ENCODE results near the gene PDE11A. TPM values are rescaled to one million over a fixed set of nuclear protein-coding genes. Genes with fewer than 3 reads are reported as not detected.

The PDE11A gene
- total RNA-seq, 1 donor from 2014 or later: 0.27 TPM

GRCh38 chr2:177586154-177586553 is 486.4 kb downstream of the PDE11A start:
- no peak for DNase-seq
- Mint-ChIP-seq H3K9me3 (ENCODE audit: unreplicated experiment) (peaks cover 3% of the 10 kb centered on the region), H3K36me3 (ENCODE audit: unreplicated experiment) (no peaks in the 10 kb centered on the region), H3K4me1 (ENCODE audit: low read depth, unreplicated experiment) (peaks cover 15% of the 10 kb centered on the region), H3K27me3 (ENCODE audit: unreplicated experiment) (peaks cover 7% of the 10 kb centered on the region), H3K27ac (ENCODE audit: unreplicated experiment) (peak overlapping the region; percentile 95), H3K4me3 (ENCODE audit: unreplicated experiment) (no peak overlapping the region)
- no peak for TF ChIP-seq CTCF (IDR thresholded peaks at IDR 0.05; ENCODE audit: partially characterized antibody, unreplicated experiment)

GRCh38 chr2:177585234-177585863 is 487.2 kb downstream of the PDE11A start:
- H3K9me3 Mint-ChIP-seq (ENCODE audit: unreplicated experiment): peaks cover 3% of the 10 kb centered on the region
- no peak for TF ChIP-seq CTCF (IDR thresholded peaks at IDR 0.05; ENCODE audit: partially characterized antibody, unreplicated experiment)
- peaks cover 15% of the 10 kb centered on the region for H3K4me1 Mint-ChIP-seq (ENCODE audit: low read depth, unreplicated experiment)
- peak overlapping the region; percentile 95 for H3K27ac Mint-ChIP-seq (ENCODE audit: unreplicated experiment)
- H3K36me3 Mint-ChIP-seq (ENCODE audit: unreplicated experiment): no peaks in the 10 kb centered on the region
- H3K4me3 Mint-ChIP-seq (ENCODE audit: unreplicated experiment): peak overlapping the region; percentile 43
- peaks cover 7% of the 10 kb centered on the region for H3K27me3 Mint-ChIP-seq (ENCODE audit: unreplicated experiment)
- peak; percentile 33 for DNase-seq

GRCh38 chr2:177584030-177584692 is 488.4 kb downstream of the PDE11A start:
- peaks cover 7% of the 10 kb centered on the region for H3K27me3 Mint-ChIP-seq (ENCODE audit: unreplicated experiment)
- no peak for TF ChIP-seq CTCF (IDR thresholded peaks at IDR 0.05; ENCODE audit: partially characterized antibody, unreplicated experiment)
- no peak overlapping the region for H3K4me3 Mint-ChIP-seq (ENCODE audit: unreplicated experiment)
- no peak for DNase-seq
- no peaks in the 10 kb centered on the region for H3K36me3 Mint-ChIP-seq (ENCODE audit: unreplicated experiment)
- peaks cover 3% of the 10 kb centered on the region for H3K9me3 Mint-ChIP-seq (ENCODE audit: unreplicated experiment)
- peaks cover 15% of the 10 kb centered on the region for H3K4me1 Mint-ChIP-seq (ENCODE audit: low read depth, unreplicated experiment)
- H3K27ac Mint-ChIP-seq (ENCODE audit: unreplicated experiment): no peak overlapping the region

- H3K36me3 Mint-ChIP-seq (ENCODE audit: unreplicated experiment): no peaks in the 10 kb centered on the region
- no peak overlapping the region for H3K27ac Mint-ChIP-seq (ENCODE audit: unreplicated experiment)
- H3K9me3 Mint-ChIP-seq (ENCODE audit: unreplicated experiment): peaks cover 3% of the 10 kb centered on the region
- H3K4me3 Mint-ChIP-seq (ENCODE audit: unreplicated experiment): no peak overlapping the region
- H3K27me3 Mint-ChIP-seq (ENCODE audit: unreplicated experiment): peaks cover 7% of the 10 kb centered on the region
- H3K4me1 Mint-ChIP-seq (ENCODE audit: low read depth, unreplicated experiment): peaks cover 15% of the 10 kb centered on the region
- TF ChIP-seq CTCF (IDR thresholded peaks at IDR 0.05; ENCODE audit: partially characterized antibody, unreplicated experiment): no peak
- no peak for DNase-seq
Measured at GRCh38 chr2:177582000-177582399, 490.6 kb downstream of the PDE11A start.

GRCh38 chr2:177579486-177580036 is 493.0 kb downstream of the PDE11A start:
- Mint-ChIP-seq H3K4me1 (ENCODE audit: low read depth, unreplicated experiment) (no peaks in the 10 kb centered on the region), H3K9me3 (ENCODE audit: unreplicated experiment) (no peaks in the 10 kb centered on the region), H3K27ac (ENCODE audit: unreplicated experiment) (no peak overlapping the region), H3K36me3 (ENCODE audit: unreplicated experiment) (no peaks in the 10 kb centered on the region), H3K27me3 (ENCODE audit: unreplicated experiment) (peaks cover 2% of the 10 kb centered on the region), H3K4me3 (ENCODE audit: unreplicated experiment) (no peak overlapping the region)
- no peak for TF ChIP-seq CTCF (IDR thresholded peaks at IDR 0.05; ENCODE audit: partially characterized antibody, unreplicated experiment)
- no peak for DNase-seq
